ENCODE results near the gene GNAT3. TPM values are rescaled to one million over a fixed set of nuclear protein-coding genes. Genes with fewer than 3 reads are reported as not detected.
A peak's percentile ranks its signal among the peaks of the same experiment; 100 is the strongest.

The GNAT3 gene
- total and polyA plus RNA-seq, 2 of the 8 experiments (the other 6 are each of a cell fraction or from before 2014, with no cell fraction given), result not detected

DNA sequence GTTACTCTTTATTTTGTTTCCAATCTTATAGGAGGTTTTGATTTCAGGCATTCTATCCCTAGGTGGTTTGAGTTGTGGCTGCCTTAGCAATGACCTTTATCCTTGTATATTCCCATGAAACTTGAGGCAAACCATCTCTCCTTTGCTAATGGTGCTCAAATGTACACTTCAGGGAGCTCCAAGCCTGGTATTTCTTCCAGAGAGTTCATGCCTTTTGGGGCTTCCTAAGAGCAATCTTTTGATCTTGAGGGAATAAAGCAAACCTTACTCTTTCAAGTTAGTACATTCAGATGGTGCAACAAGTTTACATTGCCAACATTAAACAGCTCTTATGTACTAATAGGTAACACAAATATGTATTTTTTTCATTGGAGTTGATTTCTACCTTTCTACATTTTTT, 3.4 kb upstream of the GNAT3 start:
- Histone ChIP-seq H3K79me2 (ENCODE audit: control insufficient read depth in 1 of 2, insufficient read depth in 2 of 2, low read length in 2 of 2) (no peaks in the 10 kb centered on the region), H4K5ac (ENCODE audit: insufficient read length, low read depth, low read length) (no peak overlapping the region), H3K14ac (ENCODE audit: insufficient read length) (no peak overlapping the region), H3K4me1 (replicated peaks in 1 of 4; ENCODE audit: control insufficient read depth in 3 of 4, insufficient read depth in 4 of 4, low read length in 3 of 4) (no peaks in the 10 kb centered on the region), H2AFZ (ENCODE audit: low read length) (no peak overlapping the region), H3K23me2 (ENCODE audit: low read depth, low read length) (no peaks in the 10 kb centered on the region), H2AK5ac (ENCODE audit: low read depth, low read length) (no peak overlapping the region), H2BK15ac (ENCODE audit: low read length) (no peak overlapping the region), H3K27me3 (replicated peaks in 1 of 4; ENCODE audit: control insufficient read depth in 3 of 4, extremely low read depth in 1 of 4, insufficient read depth in 3 of 4, low read length in 3 of 4) (no peaks in the 10 kb centered on the region), H3K36me3 (ENCODE audit: control insufficient read depth in 2 of 4, insufficient read depth in 4 of 4, low read length in 3 of 4) (no peaks in the 10 kb centered on the region), H3K4ac (replicated peaks; ENCODE audit: insufficient read length, low read depth, low read length) (no peak overlapping the region), H3K79me1 (ENCODE audit: low read depth, low read length) (no peaks in the 10 kb centered on the region), H3K27ac (ENCODE audit: low read depth, low read length) (no peak overlapping the region), H2BK20ac (ENCODE audit: low read length) (no peak overlapping the region), H3K23ac (ENCODE audit: insufficient read length) (no peak overlapping the region), H4K20me1 (replicated peaks in 1 of 2; ENCODE audit: control insufficient read depth in 1 of 2, insufficient read depth in 2 of 2, low read length in 2 of 2) (no peaks in the 10 kb centered on the region), H2BK12ac (ENCODE audit: low read depth, low read length) (no peak overlapping the region), H4K8ac (ENCODE audit: extremely low read depth, insufficient read depth, low read length) (no peak overlapping the region), H4K91ac (replicated peaks; ENCODE audit: insufficient read length, low read length) (no peak overlapping the region), H3K4me3 (ENCODE audit: extremely low read depth in 1 of 4, insufficient read depth in 2 of 4, low read depth in 3 of 4, low read length in 4 of 4) (no peak overlapping the region), H2BK120ac (replicated peaks; ENCODE audit: low read depth, low read length) (no peak overlapping the region), H3K56ac (replicated peaks; ENCODE audit: insufficient read length, low read depth, low read length) (no peak overlapping the region), H3K9ac (replicated peaks in 1 of 4; ENCODE audit: extremely low read depth in 1 of 4, low read depth in 3 of 4, low read length in 3 of 4) (no peak overlapping the region), H2BK5ac (ENCODE audit: low read depth, low read length) (no peak overlapping the region), H3K4me2 (ENCODE audit: insufficient read depth in 1 of 2, low read depth in 2 of 2, low read length in 2 of 2) (no peak overlapping the region), H3K18ac (ENCODE audit: extremely low read depth, low read length) (no peak overlapping the region), H3K9me3 (ENCODE audit: insufficient read depth in 2 of 2, low read depth in 1 of 2, low read length in 1 of 2) (no peaks in the 10 kb centered on the region)
- DNase-seq (ENCODE audit: low read depth in 1 of 2, low spot score in 2 of 2) (no peak), FAIRE-seq (peak; percentile 45)
- ChIA-PET POLR2A (ENCODE audit: partially characterized antibody) (no interaction called here), CTCF (ENCODE audit: partially characterized antibody) (no interaction called here)
- TF ChIP-seq JUN (IDR thresholded peaks at IDR 0.05; ENCODE audit: low read depth, low read length) (no peak), ASH2L (IDR thresholded peaks at IDR 0.05; ENCODE audit: low read length) (no peak), KDM1A (IDR thresholded peaks at IDR 0.05; ENCODE audit: borderline replicate concordance, low read length) (no peak), EZH2 (IDR thresholded peaks at IDR 0.05; ENCODE audit: low read depth, low read length, severe bottlenecking) (no peak), CBX8 (IDR thresholded peaks at IDR 0.05; ENCODE audit: borderline replicate concordance, low read depth, low read length) (no peak), KDM4A (IDR thresholded peaks at IDR 0.05; ENCODE audit: low read depth, low read length, severe bottlenecking) (no peak), NANOG (IDR thresholded peaks at IDR 0.05; ENCODE audit: insufficient read depth, low read depth, low read length, poor library complexity, severe bottlenecking) (no peak), ATF3 (IDR thresholded peaks at IDR 0.05; ENCODE audit: insufficient read depth, low read depth, low read length) (no peak), SAP30 (IDR thresholded peaks at IDR 0.05; ENCODE audit: insufficient read depth, insufficient replicate concordance, low read length) (no peak), ATF2 (IDR thresholded peaks at IDR 0.05; ENCODE audit: low read length) (no peak), BCL11A (IDR thresholded peaks at IDR 0.05; ENCODE audit: low read depth in 2 of 2, low read length in 2 of 2) (no peak), EGR1 (IDR thresholded peaks at IDR 0.05; ENCODE audit: borderline replicate concordance, low read depth, low read length) (no peak), CBX5 (IDR thresholded peaks at IDR 0.05; ENCODE audit: low read depth, low read length) (no peak)

All from H1 (cell line).